GM23248 (cell line): ENCODE data around the gene L1CAM. TPM values are rescaled to one million over a fixed set of nuclear protein-coding genes. Genes with fewer than 3 reads are reported as not detected.

Experiments
- DNase-seq: peaks from one replicate; pipeline ENCODE4 v3.0.0-alpha.2; 2015
- H2AFZ ChIP-seq: fragments of 200-600 bp; sonication (generic); 2 replicates; pipeline ENCODE4 v1.6.1; 2016; ENCODE audit warnings: antibody characterized with exemption
- H3F3A ChIP-seq: fragments of 200-600 bp; sonication (generic); 2 replicates; pipeline ENCODE4 v1.6.1; 2016; ENCODE audit warnings: mild to moderate bottlenecking, antibody characterized with exemption, mixed run types; ENCODE audit not compliant: insufficient read depth
- H3K27ac ChIP-seq: fragments of 200-600 bp; sonication (generic); 2 replicates; pipeline ENCODE4 v1.5.1; 2016; ENCODE audit warnings: mild to moderate bottlenecking
- H3K27me3 ChIP-seq: fragments of 200-600 bp; sonication (generic); replicated peaks from 2 replicates; pipeline ENCODE4 v1.6.1; 2016; ENCODE audit warnings: mild to moderate bottlenecking; ENCODE audit not compliant: insufficient read depth
- H3K36me3 ChIP-seq: fragments of 200-600 bp; sonication (generic); 2 replicates; pipeline ENCODE4 v1.6.1; 2016; ENCODE audit warnings: low read depth, mild to moderate bottlenecking
- H3K4me1 ChIP-seq: fragments of 200-600 bp; sonication (generic); 2 replicates; pipeline ENCODE4 v1.6.1; 2016; ENCODE audit warnings: mild to moderate bottlenecking; ENCODE audit not compliant: insufficient read depth
- H3K4me2 ChIP-seq: fragments of 200-600 bp; sonication (generic); one replicate; pipeline ENCODE4 v1.6.1; 2016; ENCODE audit warnings: mild to moderate bottlenecking; ENCODE audit not compliant: unreplicated experiment
- H3K4me3 ChIP-seq: fragments of 200-600 bp; sonication (generic); 2 replicates; pipeline ENCODE4 v1.5.1; 2016; ENCODE audit warnings: mild to moderate bottlenecking
- H3K79me2 ChIP-seq: fragments of 200-600 bp; sonication (generic); 2 replicates; pipeline ENCODE4 v1.6.1; 2016; ENCODE audit warnings: mild to moderate bottlenecking; ENCODE audit not compliant: insufficient read depth
- H3K9ac ChIP-seq: fragments of 200-600 bp; sonication (generic); 2 replicates; pipeline ENCODE4 v1.6.1; 2016; ENCODE audit warnings: mild to moderate bottlenecking
- H3K9me2 ChIP-seq: fragments of 200-600 bp; sonication (generic); 2 replicates; pipeline ENCODE4 v1.6.1; 2016; ENCODE audit warnings: mixed run types, mild to moderate bottlenecking, moderate library complexity; ENCODE audit not compliant: insufficient read depth
- H3K9me3 ChIP-seq: fragments of 200-600 bp; sonication (generic); one replicate; pipeline ENCODE4 v1.6.1; 2017; ENCODE audit warnings: low read depth
- H4K20me1 ChIP-seq: fragments of 200-600 bp; sonication (generic); 2 replicates; pipeline ENCODE4 v1.6.0; 2016; ENCODE audit not compliant: insufficient read depth
- EZH2 ChIP-seq: fragments of 200-600 bp; sonication (generic); IDR thresholded peaks from 2 replicates; pipeline ENCODE4 v1.6.1; 2018; ENCODE audit warnings: antibody characterized with exemption, mild to moderate bottlenecking; ENCODE audit not compliant: insufficient read depth, poor library complexity, severe bottlenecking
- EZH2phosphoT487 ChIP-seq: fragments of 200-600 bp; sonication (generic); IDR thresholded peaks from 2 replicates; pipeline ENCODE4 v1.6.1; 2018; ENCODE audit warnings: antibody characterized with exemption, moderate library complexity, mild to moderate bottlenecking, low read depth; ENCODE audit not compliant: insufficient read depth
- WGBS, 2 experiments: methylation state at CpG; one replicate each; pipeline ENCODE4 v1.1.6; 2015 to 2017; ENCODE audit warnings: low lambda C conversion rate in 2 of 2, low coverage in 1 of 2; ENCODE audit errors: missing lambda C conversion rate in 2 of 2; 5-methylcytosine and 5-hydroxymethylcytosine counted together
- in situ Hi-C: fragments of 300-500 bp; cut with MboI; formaldehyde crosslinking; loops from 2 replicates; pipeline ENCODE4 v1.15.0; 2020
- polyA plus RNA-seq: library from polyadenylated mRNA; unstranded; fragments of >200 nt; fragmentation: Nextera tagmentation; extraction: Ambion mirVana; gene quantifications from 2 replicates; pipeline ENCODE4 v1.2.1, GENCODE V29; 2016
- total RNA-seq: library from RNA; depleted of rRNA; stranded (reverse); fragments of >200 nt; shearing (Covaris generic); gene quantifications from 2 replicates; pipeline ENCODE4 v1.2.3, GENCODE V29; 2014

Gene L1CAM
- total and polyA plus RNA-seq, 2 experiments from 2014 or later = 0.38 to 1.9 TPM

DNA sequence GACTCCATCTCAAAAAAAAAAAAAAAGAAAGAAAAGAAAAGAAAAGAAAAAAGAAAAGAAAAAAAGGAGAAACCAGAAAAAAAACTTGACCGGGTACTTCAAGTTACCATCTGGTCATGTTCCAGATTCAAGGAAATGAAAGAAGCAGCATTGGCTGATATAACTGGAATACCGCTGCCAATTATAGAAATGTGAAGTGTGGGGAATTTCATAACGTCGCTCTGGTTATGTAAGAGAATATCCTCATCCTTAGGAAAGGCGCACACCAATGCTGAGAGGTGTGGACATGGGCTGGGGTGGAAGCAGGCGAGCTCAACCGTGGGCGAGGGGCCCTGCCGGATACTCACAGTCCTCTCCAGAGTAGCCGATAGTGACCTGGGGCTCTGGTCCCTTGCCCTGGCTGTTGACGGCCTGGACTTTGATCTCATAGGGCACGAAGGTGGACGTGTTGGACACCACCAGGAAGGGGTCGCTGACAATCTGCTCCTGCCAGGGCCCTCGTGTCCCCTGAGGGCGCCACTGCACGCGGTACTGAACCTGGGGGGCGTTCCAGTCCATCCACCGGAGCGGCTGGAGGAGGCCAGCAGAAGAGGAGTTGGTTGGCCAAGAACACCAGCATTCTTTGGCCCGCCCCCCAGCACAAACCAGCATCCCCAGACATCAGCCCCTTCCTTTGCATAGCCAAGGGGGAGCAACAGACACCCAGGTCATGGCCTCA lies 19.5 kb downstream of the L1CAM start:
- Histone ChIP-seq H3K9me2 (no peaks in the 10 kb centered on the region), H3K36me3 (no peaks in the 10 kb centered on the region), H3K4me2 (no peak overlapping the region), H3K4me3 (no peak overlapping the region), H3K27me3 (no peaks in the 10 kb centered on the region), H4K20me1 (no peaks in the 10 kb centered on the region), H3K4me1 (no peaks in the 10 kb centered on the region), H3K9ac (no peak overlapping the region), H2AFZ (no peak overlapping the region), H3K9me3 (no peaks in the 10 kb centered on the region), H3F3A (no peaks in the 10 kb centered on the region), H3K27ac (no peak overlapping the region), H3K79me2 (no peaks in the 10 kb centered on the region)
- TF ChIP-seq EZH2phosphoT487 (no peak), EZH2 (no peak)
- 42 to 54% methylated on average over 9 to 12 of the region's 22 CpGs for WGBS, 2 experiments
- no peak for DNase-seq
- in situ Hi-C loops = no loop called here

DNA sequence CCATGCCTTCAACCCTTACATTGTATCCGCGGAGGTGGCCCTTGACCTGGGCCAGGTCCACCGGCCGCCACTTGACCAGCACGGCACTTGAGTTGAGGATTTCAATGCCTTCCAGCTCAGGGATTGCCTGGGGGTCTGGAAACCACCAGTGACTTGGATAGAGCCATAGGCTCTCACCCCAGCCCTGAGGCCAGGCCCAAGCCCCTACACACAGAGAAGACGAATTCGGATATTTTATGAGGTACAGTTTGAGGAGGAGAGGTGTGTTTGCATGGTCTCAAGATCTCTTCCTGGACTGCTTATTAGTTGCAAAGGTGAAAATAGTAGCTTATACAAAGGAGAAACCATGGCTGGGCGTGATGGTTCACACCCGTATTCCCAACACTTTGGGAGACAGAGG lies 20.3 kb downstream of the L1CAM start:
- H3K9me2 ChIP-seq = no peaks in the 10 kb centered on the region
- no peaks in the 10 kb centered on the region for H3K9me3 ChIP-seq
- H3K27me3 ChIP-seq = no peaks in the 10 kb centered on the region
- H3K4me1 ChIP-seq = no peaks in the 10 kb centered on the region
- H3K4me2 ChIP-seq = no peak overlapping the region
- H2AFZ ChIP-seq = no peak overlapping the region
- TF ChIP-seq EZH2phosphoT487 (no peak), EZH2 (no peak)
- WGBS, 2 experiments = 74 to 77% methylated on average over 7 to 8 of the region's 9 CpGs
- no peak overlapping the region for H3K9ac ChIP-seq
- H3K36me3 ChIP-seq = no peaks in the 10 kb centered on the region
- in situ Hi-C loops = no loop called here
- no peak for DNase-seq
- no peaks in the 10 kb centered on the region for H3F3A ChIP-seq
- H4K20me1 ChIP-seq = no peaks in the 10 kb centered on the region
- H3K79me2 ChIP-seq = no peaks in the 10 kb centered on the region
- H3K27ac ChIP-seq = no peak overlapping the region
- H3K4me3 ChIP-seq = no peak overlapping the region

DNA sequence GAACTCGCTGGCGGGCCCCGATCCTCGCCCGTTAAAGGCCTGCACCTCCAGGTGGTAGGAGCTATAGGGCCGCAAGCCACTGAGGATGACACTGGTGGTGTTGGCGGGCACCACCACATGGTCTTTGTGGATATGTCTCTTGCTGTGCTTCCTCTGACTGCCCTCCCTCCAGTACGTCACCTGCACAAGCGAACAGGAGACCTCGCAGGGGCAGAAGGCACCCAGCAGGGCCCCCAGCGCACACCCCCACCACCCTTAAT lies 20.7 kb downstream of the L1CAM start:
- no peaks in the 10 kb centered on the region for H3K36me3 ChIP-seq
- no peaks in the 10 kb centered on the region for H4K20me1 ChIP-seq
- H3K4me2 ChIP-seq = no peak overlapping the region
- H3K27me3 ChIP-seq = no peaks in the 10 kb centered on the region
- in situ Hi-C loops = no loop called here
- no peaks in the 10 kb centered on the region for H3K79me2 ChIP-seq
- H3K4me1 ChIP-seq = no peaks in the 10 kb centered on the region
- 0 to 60% methylated on average over 1 of the region's 11 CpGs for WGBS, 2 experiments
- H2AFZ ChIP-seq = no peak overlapping the region
- H3K9ac ChIP-seq = no peak overlapping the region
- no peaks in the 10 kb centered on the region for H3F3A ChIP-seq
- no peaks in the 10 kb centered on the region for H3K9me2 ChIP-seq
- DNase-seq = no peak
- H3K4me3 ChIP-seq = no peak overlapping the region
- TF ChIP-seq EZH2phosphoT487 (no peak), EZH2 (no peak)
- no peak overlapping the region for H3K27ac ChIP-seq
- H3K9me3 ChIP-seq = no peaks in the 10 kb centered on the region

DNA sequence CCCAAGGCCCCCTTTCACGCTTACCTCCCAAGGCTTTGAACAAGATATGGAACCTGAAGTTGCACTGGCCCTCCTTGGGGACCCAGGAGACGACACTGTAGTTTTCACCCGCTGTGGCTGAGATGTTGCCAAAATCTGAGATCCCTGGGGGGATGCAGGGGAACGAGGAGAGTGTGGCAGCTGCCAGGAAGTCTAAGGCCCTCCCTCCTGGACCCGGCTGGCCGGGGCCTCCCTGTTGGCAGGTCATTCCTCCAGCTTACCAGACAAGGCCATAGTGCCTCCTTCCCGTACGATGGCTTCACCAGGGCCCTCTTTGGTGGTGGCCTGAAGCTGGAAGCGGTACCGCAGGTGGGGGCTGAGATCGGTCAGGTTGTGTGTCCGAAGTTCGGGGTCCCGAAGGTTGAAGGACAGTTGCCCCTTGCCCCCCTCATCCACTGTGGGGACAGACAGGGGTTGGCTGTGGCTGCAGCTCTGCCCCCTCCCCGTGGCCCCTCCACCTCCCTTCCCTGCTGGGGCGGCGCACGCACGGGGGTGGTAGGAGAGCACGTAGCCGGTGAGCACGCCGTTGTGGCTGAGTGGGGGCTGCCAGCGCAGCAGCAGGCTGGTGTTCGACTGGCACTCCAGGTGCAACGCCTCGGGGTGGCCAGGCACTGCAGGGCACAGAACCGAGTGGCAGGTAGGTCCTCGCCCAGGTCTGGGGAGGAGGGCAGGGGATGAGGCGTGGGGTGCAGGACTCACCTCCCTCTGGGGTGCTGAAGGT lies 21.2 kb downstream of the L1CAM start:
- Histone ChIP-seq H2AFZ (no peak overlapping the region), H3K27me3 (no peaks in the 10 kb centered on the region), H3K4me3 (no peak overlapping the region), H3K9ac (no peak overlapping the region), H3K36me3 (no peaks in the 10 kb centered on the region), H4K20me1 (no peaks in the 10 kb centered on the region), H3K4me1 (no peaks in the 10 kb centered on the region), H3K79me2 (no peaks in the 10 kb centered on the region), H3K4me2 (no peak overlapping the region), H3K27ac (no peak overlapping the region), H3K9me3 (no peaks in the 10 kb centered on the region), H3K9me2 (no peaks in the 10 kb centered on the region), H3F3A (no peaks in the 10 kb centered on the region)
- TF ChIP-seq EZH2 (no peak), EZH2phosphoT487 (no peak)
- in situ Hi-C loops = no loop called here
- 56 to 69% methylated on average over 3 to 25 of the region's 30 CpGs for WGBS, 2 experiments
- no peak for DNase-seq
